Gastrocnemius medialis (tissue), 4 donors: ENCODE measurements around the gene GOLGA8S.

Experiments used
- CTCF ChIP-seq, 5 experiments: fragments of 450-650 bp in 3 of 5; fragments of 200-600 bp in 2 of 5; sonication (generic) in 2 of 5; IDR thresholded peaks in 4 of 5; conservative IDR thresholded peaks in 1 of 5; 1 replicate in 4 of 5; 2 replicates in 1 of 5; pipeline ENCODE4 v1.5.1; 2016 to 2019; ENCODE audit warnings: antibody characterized with exemption in 5 of 5, mild to moderate bottlenecking in 3 of 5, moderate library complexity in 3 of 5
- POLR2A ChIP-seq, 2 donors: fragments of 450-650 bp; IDR thresholded peaks; one replicate each; pipeline ENCODE4 v1.6.1; 2017; ENCODE audit warnings: antibody characterized with exemption in 2 of 2, mild to moderate bottlenecking in 2 of 2, moderate library complexity in 2 of 2

DNA sequence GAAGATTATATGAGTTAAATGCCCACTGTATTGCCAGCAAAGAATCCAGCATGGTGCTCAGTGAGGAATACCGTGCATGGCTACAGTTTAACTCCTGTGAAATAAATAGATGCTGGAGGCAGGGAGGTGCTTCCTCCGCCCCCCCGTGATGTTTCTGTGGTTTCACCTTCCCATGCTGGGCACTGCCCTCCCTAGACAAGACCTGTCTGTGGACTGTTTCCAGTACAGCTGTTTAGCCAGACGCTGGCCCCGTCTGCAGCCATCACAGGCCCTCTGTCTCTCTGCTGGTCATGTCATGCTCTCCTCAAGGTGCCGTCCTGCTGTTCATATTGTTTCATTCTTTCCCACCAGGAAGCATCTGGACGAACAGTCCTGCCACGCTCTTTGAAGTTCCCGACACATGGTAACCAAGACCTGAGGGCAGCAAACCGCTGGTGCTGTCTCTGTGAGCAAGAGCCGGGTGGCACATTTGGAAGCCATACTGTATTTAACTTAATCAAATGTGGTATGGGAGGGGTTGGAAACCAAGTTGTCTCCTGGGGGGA is 31.4 kb downstream of the GOLGA8S start:
- TF ChIP-seq CTCF (IDR thresholded peaks at IDR 0.05 in 4 of 5, conservative IDR thresholded peaks at IDR 0.05 in 1 of 5) (no peak), POLR2A (IDR thresholded peaks at IDR 0.05) (no peak)
